ENCODE results near the gene C10orf67.

DNA sequence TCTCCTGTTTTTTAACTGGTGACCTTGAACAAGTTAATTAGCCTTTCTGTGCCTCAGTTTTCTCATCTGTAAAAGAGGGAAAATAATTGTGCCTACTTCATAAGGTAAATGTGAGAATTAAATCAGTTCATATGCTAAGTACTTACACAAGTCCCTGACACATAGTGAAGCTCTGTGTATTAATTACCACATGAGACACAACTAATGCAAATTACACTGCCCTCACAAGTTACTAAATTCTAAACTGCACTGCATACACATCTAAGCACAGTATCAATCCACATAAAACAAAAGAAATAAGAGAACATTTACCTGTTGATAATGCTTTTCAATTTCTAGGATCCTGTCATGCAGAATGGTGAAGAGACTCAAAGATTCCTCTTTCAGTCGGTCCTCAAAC lies 22.5 kb downstream of the C10orf67 start:
- TF ChIP-seq, protein P1, sequence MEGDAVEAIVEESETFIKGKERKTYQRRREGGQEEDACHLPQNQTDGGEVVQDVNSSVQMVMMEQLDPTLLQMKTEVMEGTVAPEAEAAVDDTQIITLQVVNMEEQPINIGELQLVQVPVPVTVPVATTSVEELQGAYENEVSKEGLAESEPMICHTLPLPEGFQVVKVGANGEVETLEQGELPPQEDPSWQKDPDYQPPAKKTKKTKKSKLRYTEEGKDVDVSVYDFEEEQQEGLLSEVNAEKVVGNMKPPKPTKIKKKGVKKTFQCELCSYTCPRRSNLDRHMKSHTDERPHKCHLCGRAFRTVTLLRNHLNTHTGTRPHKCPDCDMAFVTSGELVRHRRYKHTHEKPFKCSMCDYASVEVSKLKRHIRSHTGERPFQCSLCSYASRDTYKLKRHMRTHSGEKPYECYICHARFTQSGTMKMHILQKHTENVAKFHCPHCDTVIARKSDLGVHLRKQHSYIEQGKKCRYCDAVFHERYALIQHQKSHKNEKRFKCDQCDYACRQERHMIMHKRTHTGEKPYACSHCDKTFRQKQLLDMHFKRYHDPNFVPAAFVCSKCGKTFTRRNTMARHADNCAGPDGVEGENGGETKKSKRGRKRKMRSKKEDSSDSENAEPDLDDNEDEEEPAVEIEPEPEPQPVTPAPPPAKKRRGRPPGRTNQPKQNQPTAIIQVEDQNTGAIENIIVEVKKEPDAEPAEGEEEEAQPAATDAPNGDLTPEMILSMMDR (conservative IDR thresholded peaks at IDR 0.05; ENCODE audit: low read depth, low read length), result no peak
- TF ChIP-seq EZH2 (IDR thresholded peaks at IDR 0.05; ENCODE audit: borderline replicate concordance, low read depth, low read length, poor library complexity, severe bottlenecking), result no peak

Measured in A673 (cell line).